ENCODE measurements around the gene DOCK2.

The DOCK2 gene

GRCh38 chr5:169696621-169697510 lies 59.8 kb downstream of the DOCK2 start:
- TF ChIP-seq CTCF (IDR thresholded peaks at IDR 0.05) = no peak
- H3K27ac ChIP-seq = no peak overlapping the region
- H3K4me3 ChIP-seq = no peak overlapping the region
- DNase-seq (ENCODE audit: low spot score) = no peak

GRCh38 chr5:169697511-169697890 lies 60.4 kb downstream of the DOCK2 start:
- Histone ChIP-seq H3K4me3 (no peak overlapping the region), H3K27ac (no peak overlapping the region)
- DNase-seq (ENCODE audit: low spot score) = no peak
- TF ChIP-seq CTCF (IDR thresholded peaks at IDR 0.05) = no peak

- no peak for TF ChIP-seq CTCF (IDR thresholded peaks at IDR 0.05)
- DNase-seq (ENCODE audit: low spot score) = no peak
- H3K4me3 ChIP-seq = no peak overlapping the region
- no peak overlapping the region for H3K27ac ChIP-seq
Observed at GRCh38 chr5:169697976-169698375, 60.9 kb downstream of the DOCK2 start.

- Histone ChIP-seq H3K4me3 (no peak overlapping the region), H3K27ac (no peak overlapping the region)
- DNase-seq (ENCODE audit: low spot score) = no peak
- TF ChIP-seq CTCF (IDR thresholded peaks at IDR 0.05) = no peak
Observed at GRCh38 chr5:169700611-169701010, 63.5 kb downstream of the DOCK2 start.

- no peak for TF ChIP-seq CTCF (IDR thresholded peaks at IDR 0.05)
- DNase-seq (ENCODE audit: low spot score) = no peak
- H3K4me3 ChIP-seq = no peak overlapping the region
- H3K27ac ChIP-seq = no peak overlapping the region
Observed at GRCh38 chr5:169701910-169702451, 64.9 kb downstream of the DOCK2 start.

- DNase-seq (ENCODE audit: low spot score) = no peak
Observed at GRCh38 chr5:169702693-169703481, 65.8 kb downstream of the DOCK2 start.

More at GRCh38 chr5:169702693-169703481, 65.8 kb downstream of the DOCK2 start:
- Histone ChIP-seq H3K4me3 (no peak overlapping the region), H3K27ac (no peak overlapping the region)
- no peak for TF ChIP-seq CTCF (IDR thresholded peaks at IDR 0.05)
